Germinal center (tissue), 1 donor: ENCODE data around the gene MICAL2.
A peak's percentile ranks its signal among the peaks of the same experiment; 100 is the strongest.

Experiments used
- DNase-seq: peaks from one replicate; pipeline ENCODE4 v3.0.0; 2012; ENCODE audit warnings: mixed read lengths, low spot score

Gene MICAL2

GRCh38 chr11:12229450-12230229, 119.2 kb downstream of the MICAL2 start:
- DNase-seq, result no peak

DNA sequence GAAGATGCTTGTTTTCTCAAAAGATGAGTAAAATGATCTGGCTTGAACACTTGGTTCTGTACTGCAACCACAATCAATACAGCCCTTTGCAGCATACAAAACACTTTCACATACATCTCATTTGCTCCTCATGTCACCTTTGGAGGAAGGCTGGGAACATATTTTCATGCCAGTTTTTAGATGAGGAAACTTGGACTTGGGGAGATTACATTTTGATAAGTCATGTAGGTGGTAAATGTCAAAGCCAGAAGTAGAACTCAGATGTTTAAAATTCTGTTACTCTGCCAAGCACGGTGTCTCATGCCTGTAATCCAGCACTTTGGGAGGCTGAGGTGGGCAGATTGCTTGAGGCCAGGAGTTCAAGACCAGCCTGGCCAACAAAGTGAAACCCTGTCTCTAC, 121.8 kb downstream of the MICAL2 start:
- DNase-seq, result no peak

- DNase-seq, result no peak
These were observed 122.6 kb downstream of the MICAL2 start for GRCh38 chr11:12232817-12233601.

- no peak for DNase-seq
These were observed 123.2 kb downstream of the MICAL2 start for GRCh38 chr11:12233602-12233925.

DNA sequence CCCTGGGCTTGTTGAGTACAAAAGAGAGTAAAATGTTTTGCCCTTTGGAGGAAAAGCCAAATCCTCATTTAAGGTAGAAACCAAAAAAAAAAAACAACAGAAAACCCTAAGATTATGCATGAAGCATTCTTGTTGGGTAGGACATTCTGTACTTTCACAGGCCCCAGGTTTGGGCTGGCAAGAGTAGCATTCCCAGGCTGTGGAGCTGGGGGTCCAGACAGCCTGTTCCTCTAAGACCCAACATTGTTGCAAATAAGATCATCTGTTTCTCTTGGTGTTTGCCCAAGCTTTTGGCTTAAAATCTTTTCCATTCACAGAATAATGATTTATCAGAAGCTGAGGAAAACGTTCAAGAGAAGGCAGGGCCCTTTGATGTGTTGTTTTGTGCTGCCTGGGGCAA, 123.8 kb downstream of the MICAL2 start:
- no peak for DNase-seq

- DNase-seq, result no peak
These were observed 124.7 kb downstream of the MICAL2 start for GRCh38 chr11:12235080-12235479.

GRCh38 chr11:12235553-12235946, 125.2 kb downstream of the MICAL2 start:
- no peak for DNase-seq

DNA sequence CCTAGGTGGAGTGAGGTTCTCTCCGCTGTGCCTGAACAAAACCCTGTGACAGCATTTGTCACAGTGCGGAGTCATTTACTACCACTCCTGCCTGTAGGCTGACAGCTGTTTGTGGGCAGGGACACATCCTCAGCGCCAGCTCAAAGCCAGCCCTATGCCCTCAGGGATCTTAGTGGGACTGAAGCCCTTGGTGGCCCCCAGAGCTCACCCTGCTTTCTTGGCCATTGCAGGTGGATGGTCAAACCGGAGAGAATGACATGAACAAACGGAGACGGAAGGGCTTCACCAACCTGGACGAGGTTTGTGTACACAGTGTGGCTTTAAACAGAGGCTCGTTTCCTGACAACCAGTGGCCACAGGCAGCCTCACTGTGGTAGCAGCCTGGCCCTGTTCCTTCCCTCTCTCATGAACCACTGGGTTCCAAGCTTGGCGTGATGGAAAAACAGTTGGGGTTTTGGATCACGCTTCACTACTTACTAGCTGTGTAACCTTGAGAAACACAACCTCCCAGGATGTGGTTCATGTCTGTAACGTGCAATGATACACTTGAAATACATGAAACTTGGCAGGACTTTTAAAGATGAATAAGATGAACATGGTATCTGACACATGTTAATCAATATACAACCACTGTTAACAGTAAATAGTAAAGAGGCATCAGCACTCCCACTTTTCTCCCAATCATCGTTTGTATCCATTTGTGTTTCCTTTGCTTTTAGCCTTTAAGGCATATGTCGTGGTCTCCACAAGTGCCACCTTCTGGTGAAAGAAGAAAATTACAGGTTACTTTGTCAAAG, 125.8 kb downstream of the MICAL2 start:
- DNase-seq, result peak; percentile 26

DNA sequence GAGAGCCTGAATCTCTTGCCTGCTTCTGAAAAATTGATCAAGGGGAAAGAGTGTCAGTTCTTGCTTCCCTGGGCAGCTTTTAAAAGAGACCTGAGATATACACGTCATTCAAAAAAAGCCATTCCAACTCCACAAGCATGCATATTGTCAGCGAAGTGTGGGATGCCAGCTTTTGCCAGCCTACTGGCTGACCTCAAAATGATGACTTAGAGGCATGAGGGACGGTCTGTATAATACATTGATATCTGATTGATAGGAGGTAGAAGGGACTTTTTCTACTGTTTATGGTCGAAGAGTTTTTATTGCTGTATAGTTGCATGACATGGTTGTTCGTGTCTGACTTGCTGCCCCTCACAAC, 126.3 kb downstream of the MICAL2 start:
- DNase-seq, result no peak

DNA sequence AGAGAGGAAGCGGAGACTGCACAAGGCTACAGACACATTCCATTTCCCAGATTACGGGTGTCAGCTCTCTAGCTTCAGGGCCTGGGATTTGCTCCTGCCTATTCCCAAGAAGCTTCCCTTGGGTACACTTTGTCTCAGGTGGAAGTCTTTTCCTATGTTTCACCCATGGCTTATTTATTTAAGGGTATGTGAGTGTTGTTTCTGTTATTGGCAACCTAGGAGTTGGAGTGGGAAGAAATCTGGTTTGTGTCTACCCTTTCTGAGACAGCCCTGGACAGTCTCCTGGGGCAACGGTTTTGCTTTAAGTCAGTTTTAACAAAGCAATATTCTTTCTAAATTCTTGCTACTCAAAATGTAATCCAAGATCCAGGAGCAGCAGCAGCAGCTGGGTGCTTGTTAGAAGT, 127.0 kb downstream of the MICAL2 start:
- DNase-seq, result no peak

- DNase-seq, result no peak
These were observed 128.0 kb downstream of the MICAL2 start for GRCh38 chr11:12238420-12238819.

GRCh38 chr11:12239396-12239795, 129.0 kb downstream of the MICAL2 start:
- no peak for DNase-seq

GRCh38 chr11:12239804-12240371, 129.5 kb downstream of the MICAL2 start:
- no peak for DNase-seq

DNA sequence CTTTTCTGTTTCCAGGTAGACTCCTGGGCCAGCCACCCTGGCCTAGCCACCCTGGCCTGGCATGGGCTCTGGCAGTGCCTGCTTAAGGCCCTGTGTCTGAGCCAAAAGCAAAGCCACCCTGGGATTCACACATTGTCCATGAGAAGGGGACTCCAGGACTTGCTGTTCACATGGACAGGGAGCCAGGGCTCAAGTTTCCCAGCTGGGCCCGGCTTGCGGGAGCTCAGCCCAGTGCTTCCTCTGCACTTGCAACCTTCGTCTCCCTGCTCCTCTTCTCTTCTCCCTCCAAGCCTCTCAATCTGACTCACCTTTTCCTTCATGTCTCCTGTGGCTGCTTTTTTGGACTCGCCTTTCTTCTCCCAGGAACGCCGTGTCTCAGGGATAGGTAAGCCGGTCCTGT, 130.3 kb downstream of the MICAL2 start:
- no peak for DNase-seq

DNA sequence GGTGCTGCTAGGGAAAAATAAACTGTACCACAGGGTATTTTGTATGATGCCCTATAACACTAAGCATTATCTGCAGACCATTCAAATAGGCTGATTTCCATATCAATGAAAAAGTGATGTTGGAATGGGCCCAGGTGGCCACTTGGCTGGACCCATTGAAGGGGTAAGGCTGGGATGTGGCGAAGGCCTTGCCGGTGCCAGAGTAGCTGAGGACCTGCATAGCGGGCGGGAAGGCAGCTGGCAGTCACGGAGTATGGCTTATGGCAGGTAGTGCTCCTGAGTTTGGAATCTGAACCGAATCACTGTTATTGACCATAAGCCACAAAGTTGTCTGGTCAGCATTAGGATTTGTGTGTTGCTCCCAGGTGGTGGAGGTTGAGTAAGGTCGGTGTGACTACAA, 131.0 kb downstream of the MICAL2 start:
- no peak for DNase-seq

DNA sequence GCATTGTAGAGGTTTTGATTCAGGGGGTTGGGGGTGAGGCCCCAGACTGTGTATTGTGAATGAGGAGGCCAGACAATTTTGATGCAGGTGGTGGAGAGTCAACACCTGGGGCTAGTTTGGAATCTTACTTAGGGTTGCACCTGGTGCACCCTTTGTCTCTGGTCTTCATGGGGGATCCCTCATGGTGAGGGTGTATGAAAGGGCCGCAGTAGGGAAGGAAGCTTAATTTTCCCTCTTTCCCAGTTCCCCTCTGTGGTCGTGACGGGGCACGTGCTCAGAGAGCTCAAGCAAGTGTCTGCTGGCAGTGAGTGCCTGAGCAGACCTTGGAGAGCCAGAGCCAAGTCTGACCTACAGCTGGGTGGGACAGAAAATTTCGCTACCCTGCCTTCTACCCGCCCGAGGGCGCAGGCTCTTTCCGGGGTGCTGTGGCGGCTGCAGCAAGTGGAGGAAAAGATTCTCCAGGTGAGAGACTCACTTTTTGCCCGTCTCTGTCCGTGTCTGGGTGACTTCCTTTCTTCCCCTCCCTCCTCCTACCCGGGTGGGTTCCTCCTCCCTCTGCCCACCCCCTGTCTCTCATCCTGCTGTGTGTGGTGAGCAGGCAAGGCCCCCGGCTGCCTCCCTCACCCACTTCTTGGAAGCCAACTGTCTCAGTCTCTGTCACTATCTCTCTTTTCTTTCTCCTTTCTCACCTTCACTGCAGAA, 131.7 kb downstream of the MICAL2 start:
- no peak for DNase-seq

DNA sequence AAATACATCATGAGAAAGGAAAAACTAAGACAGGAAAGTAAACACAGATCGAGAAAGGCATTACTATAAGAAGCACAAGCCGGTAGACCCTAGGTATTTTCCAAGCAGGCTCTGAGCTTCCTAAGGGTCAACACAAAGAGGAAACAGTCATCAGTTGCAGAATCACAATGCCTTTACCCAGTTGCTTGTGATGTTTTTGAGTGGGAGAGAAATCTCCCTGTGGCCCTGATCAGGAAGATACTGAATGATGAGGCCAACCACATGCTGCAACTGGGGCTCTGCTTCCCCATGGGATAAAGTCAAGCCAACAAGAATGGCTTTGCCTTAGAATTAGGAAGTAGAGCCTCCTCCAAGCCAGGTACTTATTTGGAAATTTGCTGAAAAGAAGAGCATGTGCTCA, 132.6 kb downstream of the MICAL2 start:
- DNase-seq, result no peak

GRCh38 chr11:12243486-12243885, 133.1 kb downstream of the MICAL2 start:
- no peak for DNase-seq

DNA sequence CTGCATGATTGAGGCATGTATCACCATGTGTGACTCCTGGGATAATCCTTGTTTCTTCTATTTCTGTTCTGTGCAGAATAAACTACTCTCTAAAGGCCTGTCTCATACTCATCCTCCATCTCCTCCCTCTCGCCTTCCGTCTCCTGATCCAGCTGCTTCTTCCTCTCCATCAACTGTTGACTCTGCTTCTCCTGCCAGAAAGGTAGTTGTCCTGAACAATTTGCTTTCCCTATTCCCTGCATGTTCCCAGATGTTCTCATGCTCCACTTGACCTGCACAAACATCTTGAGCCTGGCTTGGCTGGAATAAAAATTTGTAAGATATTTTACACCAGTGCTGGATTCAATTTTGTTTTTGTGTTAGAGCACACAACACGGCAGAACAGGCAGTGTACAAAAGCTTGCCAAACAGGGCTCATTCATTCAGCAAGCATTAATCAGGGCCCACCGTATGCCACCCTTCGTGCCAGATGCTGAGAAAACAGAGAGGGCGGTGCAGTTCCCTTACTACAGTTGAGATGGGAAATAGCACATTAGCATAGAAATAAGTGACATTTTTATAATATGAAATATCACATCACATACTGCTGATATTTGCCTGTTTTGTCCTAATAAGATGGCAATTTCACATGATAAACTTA, 133.6 kb downstream of the MICAL2 start:
- no peak for DNase-seq

GRCh38 chr11:12245091-12245490, 134.7 kb downstream of the MICAL2 start:
- DNase-seq, result no peak

DNA sequence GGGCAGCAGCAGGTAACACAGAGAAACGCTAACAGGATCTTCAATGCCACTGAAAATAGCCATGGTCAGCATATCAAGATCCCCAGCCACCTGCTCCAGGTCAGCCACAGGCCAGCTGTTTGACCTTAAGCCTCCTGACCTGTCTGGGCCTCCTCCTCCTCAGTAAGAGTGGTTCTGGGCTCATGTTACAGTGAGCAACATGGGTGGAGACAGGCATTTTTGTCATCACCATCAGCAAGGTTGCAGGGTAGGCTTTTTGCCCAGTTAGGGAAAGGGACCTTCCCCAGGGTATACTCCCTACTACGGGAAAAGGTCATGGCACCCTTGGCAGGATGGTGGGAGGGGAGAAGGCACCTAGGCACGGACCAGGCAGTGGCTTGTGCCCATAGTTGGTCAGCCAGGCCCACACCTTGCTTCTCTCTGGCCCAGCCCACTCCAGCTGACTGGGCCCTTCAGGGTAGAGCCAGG, 135.2 kb downstream of the MICAL2 start:
- no peak for DNase-seq
